ENCODE results near the gene ISLR. TPM values are rescaled to one million over a fixed set of nuclear protein-coding genes. Genes with fewer than 3 reads are reported as not detected.

The ISLR gene
- total and polyA plus RNA-seq, 2 experiments from 2014 or later, result 0.55 TPM; not detected in 1

DNA sequence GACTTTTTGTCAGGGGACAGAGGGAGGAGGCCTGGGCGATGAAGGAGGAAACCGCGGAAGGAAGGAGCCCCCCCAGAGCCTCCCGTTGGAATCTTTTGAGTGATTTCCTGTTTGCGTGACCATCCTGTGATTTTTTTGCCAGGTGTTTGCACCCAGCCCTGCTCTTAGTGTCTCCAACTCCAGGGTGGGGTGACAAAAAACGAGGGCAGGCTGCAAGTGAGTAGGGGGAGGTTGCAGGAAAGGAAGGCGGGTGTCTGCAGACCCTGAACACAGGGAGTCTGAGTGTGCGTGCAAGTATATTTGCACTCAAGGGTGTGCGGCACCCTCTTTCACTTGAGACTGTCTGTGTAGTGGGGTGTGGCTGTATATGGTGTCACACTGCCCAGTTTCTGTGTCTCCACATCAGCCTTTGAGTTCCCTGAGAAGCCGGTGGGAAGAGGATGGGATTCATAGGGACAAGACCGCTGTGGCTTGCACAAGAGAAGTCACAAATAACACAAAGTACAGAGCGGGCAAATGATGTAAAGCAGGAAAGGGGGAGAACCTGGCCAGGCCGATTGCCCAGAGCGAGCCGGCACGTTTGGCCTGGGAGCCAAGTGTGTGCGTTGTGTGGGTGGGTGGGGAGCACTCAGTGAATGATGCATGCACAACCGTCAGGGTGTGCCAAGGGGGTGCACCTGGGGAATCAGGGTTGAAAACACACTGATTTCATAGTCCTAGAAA is 36.5 kb upstream of the ISLR start:
- Histone ChIP-seq H3K79me2 (replicated peaks; ENCODE audit: insufficient read depth) (no peaks in the 10 kb centered on the region), H3K36me3 (ENCODE audit: insufficient read depth) (no peaks in the 10 kb centered on the region), H3K4me1 (ENCODE audit: insufficient read depth) (peaks cover 63% of the 10 kb centered on the region), H4K20me1 (replicated peaks; ENCODE audit: insufficient read depth) (no peaks in the 10 kb centered on the region), H3K27ac (ENCODE audit: low read depth) (no peak overlapping the region), H3K4me2 (peak overlapping the region; percentile 91), H3K27me3 (ENCODE audit: insufficient read depth) (peaks cover 76% of the 10 kb centered on the region), H3K9me2 (ENCODE audit: insufficient read depth) (no peaks in the 10 kb centered on the region), H3K4me3 (peak overlapping the region; percentile 58), H2AFZ (peak overlapping the region; percentile 81), H3F3A (replicated peaks; ENCODE audit: low read depth) (peaks cover 12% of the 10 kb centered on the region)
- Mint-ChIP-seq H3K4me3 (peak overlapping the region; percentile 73), H3K27me3 (ENCODE audit: insufficient read depth, low read depth, poor library complexity) (peaks cover 75% of the 10 kb centered on the region), H3K9me3 (peaks cover 6% of the 10 kb centered on the region; the same call in 2 of the 3 replicates), H3K4me1 (peaks cover 68% of the 10 kb centered on the region), H3K27ac (no peak overlapping the region), H3K36me3 (ENCODE audit: low read depth) (no peaks in the 10 kb centered on the region; the same call in 2 of the 3 replicates)
- ATAC-seq (no peak), DNase-seq (ENCODE audit: low spot score) (no peak)
- TF ChIP-seq STAT1 (IDR thresholded peaks at IDR 0.05; ENCODE audit: unreplicated experiment) (no peak), EZH2 (IDR thresholded peaks at IDR 0.05; ENCODE audit: low read depth, unreplicated experiment) (peak; percentile 76)

DNA sequence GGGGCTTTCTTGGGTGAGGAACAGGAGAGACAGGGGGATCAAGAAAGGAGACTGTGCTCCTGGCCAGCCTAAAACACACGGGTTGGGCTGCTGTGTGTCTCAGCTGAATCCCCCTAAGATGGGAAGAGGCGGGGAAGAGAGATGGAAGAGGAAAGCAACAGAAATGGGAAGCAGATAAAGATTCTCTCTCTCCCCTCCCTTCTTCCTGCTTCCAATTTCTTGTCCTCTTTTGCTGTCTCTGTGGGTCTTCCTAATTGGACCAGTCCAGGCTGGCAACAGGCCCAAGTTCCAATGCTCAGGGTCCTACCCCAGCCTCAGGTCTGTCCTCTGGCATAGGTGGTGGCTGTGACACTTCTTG is 36.0 kb upstream of the ISLR start:
- peaks cover 6% of the 10 kb centered on the region; the same call in 2 of the 3 replicates for H3K9me3 Mint-ChIP-seq
- H3K36me3 Mint-ChIP-seq (ENCODE audit: low read depth), result no peaks in the 10 kb centered on the region; the same call in 2 of the 3 replicates
- H3K4me3 Mint-ChIP-seq, result peak overlapping the region; percentile 73; the same call in 2 of the 3 replicates
- peaks cover 64% of the 10 kb centered on the region for H3K4me1 Mint-ChIP-seq
- H3K79me2 ChIP-seq (replicated peaks; ENCODE audit: insufficient read depth), result no peaks in the 10 kb centered on the region
- H3K27ac Mint-ChIP-seq, result no peak overlapping the region
- no peak overlapping the region; the same call in 1 of the 2 replicates for H2AFZ ChIP-seq
- H3K4me3 ChIP-seq, result 0 out of 2 replicates have a peak overlapping the region, but pooled peaks have one; percentile 58
- DNase-seq (ENCODE audit: low spot score) (no peak), ATAC-seq (no peak)
- H3F3A ChIP-seq (replicated peaks; ENCODE audit: low read depth), result peaks cover 6% of the 10 kb centered on the region; the same call in 1 of the 2 replicates
- no peaks in the 10 kb centered on the region for H3K9me2 ChIP-seq (ENCODE audit: insufficient read depth)
- TF ChIP-seq, protein P1, sequence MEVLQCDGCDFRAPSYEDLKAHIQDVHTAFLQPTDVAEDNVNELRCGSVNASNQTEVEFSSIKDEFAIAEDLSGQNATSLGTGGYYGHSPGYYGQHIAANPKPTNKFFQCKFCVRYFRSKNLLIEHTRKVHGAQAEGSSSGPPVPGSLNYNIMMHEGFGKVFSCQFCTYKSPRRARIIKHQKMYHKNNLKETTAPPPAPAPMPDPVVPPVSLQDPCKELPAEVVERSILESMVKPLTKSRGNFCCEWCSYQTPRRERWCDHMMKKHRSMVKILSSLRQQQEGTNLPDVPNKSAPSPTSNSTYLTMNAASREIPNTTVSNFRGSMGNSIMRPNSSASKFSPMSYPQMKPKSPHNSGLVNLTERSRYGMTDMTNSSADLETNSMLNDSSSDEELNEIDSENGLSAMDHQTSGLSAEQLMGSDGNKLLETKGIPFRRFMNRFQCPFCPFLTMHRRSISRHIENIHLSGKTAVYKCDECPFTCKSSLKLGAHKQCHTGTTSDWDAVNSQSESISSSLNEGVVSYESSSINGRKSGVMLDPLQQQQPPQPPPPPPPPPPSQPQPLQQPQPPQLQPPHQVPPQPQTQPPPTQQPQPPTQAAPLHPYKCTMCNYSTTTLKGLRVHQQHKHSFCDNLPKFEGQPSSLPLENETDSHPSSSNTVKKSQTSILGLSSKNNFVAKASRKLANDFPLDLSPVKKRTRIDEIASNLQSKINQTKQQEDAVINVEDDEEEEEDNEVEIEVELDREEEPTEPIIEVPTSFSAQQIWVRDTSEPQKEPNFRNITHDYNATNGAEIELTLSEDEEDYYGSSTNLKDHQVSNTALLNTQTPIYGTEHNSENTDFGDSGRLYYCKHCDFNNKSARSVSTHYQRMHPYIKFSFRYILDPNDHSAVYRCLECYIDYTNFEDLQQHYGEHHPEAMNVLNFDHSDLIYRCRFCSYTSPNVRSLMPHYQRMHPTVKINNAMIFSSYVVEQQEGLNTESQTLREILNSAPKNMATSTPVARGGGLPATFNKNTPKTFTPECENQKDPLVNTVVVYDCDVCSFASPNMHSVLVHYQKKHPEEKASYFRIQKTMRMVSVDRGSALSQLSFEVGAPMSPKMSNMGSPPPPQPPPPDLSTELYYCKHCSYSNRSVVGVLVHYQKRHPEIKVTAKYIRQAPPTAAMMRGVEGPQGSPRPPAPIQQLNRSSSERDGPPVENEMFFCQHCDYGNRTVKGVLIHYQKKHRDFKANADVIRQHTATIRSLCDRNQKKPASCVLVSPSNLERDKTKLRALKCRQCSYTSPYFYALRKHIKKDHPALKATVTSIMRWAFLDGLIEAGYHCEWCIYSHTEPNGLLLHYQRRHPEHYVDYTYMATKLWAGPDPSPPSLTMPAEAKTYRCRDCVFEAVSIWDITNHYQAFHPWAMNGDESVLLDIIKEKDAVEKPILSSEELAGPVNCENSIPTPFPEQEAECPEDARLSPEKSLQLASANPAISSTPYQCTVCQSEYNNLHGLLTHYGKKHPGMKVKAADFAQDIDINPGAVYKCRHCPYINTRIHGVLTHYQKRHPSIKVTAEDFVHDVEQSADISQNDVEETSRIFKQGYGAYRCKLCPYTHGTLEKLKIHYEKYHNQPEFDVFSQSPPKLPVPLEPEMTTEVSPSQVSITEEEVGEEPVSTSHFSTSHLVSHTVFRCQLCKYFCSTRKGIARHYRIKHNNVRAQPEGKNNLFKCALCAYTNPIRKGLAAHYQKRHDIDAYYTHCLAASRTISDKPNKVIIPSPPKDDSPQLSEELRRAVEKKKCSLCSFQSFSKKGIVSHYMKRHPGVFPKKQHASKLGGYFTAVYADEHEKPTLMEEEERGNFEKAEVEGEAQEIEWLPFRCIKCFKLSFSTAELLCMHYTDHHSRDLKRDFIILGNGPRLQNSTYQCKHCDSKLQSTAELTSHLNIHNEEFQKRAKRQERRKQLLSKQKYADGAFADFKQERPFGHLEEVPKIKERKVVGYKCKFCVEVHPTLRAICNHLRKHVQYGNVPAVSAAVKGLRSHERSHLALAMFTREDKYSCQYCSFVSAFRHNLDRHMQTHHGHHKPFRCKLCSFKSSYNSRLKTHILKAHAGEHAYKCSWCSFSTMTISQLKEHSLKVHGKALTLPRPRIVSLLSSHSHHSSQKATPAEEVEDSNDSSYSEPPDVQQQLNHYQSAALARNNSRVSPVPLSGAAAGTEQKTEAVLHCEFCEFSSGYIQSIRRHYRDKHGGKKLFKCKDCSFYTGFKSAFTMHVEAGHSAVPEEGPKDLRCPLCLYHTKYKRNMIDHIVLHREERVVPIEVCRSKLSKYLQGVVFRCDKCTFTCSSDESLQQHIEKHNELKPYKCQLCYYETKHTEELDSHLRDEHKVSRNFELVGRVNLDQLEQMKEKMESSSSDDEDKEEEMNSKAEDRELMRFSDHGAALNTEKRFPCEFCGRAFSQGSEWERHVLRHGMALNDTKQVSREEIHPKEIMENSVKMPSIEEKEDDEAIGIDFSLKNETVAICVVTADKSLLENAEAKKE (CRISPR knock-in tag; IDR thresholded peaks at IDR 0.05), result no peak
- TF ChIP-seq JUNB (IDR thresholded peaks at IDR 0.05; ENCODE audit: unreplicated experiment) (no peak), ZNF114 (CRISPR knock-in tag; IDR thresholded peaks at IDR 0.05) (no peak), STAT1 (IDR thresholded peaks at IDR 0.05; ENCODE audit: unreplicated experiment) (no peak), CREB1 (CRISPR knock-in tag; IDR thresholded peaks at IDR 0.05; ENCODE audit: low read depth) (no peak), ZNF331 (CRISPR knock-in tag; IDR thresholded peaks at IDR 0.05; ENCODE audit: low read depth) (no peak), POLR2AphosphoS5 (IDR thresholded peaks at IDR 0.05; ENCODE audit: low read depth) (no peak)
- TF ChIP-seq, protein P2, sequence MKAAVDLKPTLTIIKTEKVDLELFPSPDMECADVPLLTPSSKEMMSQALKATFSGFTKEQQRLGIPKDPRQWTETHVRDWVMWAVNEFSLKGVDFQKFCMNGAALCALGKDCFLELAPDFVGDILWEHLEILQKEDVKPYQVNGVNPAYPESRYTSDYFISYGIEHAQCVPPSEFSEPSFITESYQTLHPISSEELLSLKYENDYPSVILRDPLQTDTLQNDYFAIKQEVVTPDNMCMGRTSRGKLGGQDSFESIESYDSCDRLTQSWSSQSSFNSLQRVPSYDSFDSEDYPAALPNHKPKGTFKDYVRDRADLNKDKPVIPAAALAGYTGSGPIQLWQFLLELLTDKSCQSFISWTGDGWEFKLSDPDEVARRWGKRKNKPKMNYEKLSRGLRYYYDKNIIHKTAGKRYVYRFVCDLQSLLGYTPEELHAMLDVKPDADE (IDR thresholded peaks at IDR 0.05), result no peak
- H3K27ac ChIP-seq (ENCODE audit: low read depth), result no peak overlapping the region
- H3K27me3 ChIP-seq (ENCODE audit: insufficient read depth), result peaks cover 70% of the 10 kb centered on the region
- peak overlapping the region; percentile 91; the same call in 1 of the 2 replicates for H3K4me2 ChIP-seq
- H3K36me3 ChIP-seq (ENCODE audit: insufficient read depth), result no peaks in the 10 kb centered on the region
- H4K20me1 ChIP-seq (replicated peaks; ENCODE audit: insufficient read depth), result no peaks in the 10 kb centered on the region
- peaks cover 59% of the 10 kb centered on the region for H3K4me1 ChIP-seq (ENCODE audit: insufficient read depth)
- peaks cover 69% of the 10 kb centered on the region for H3K27me3 Mint-ChIP-seq (ENCODE audit: insufficient read depth, low read depth, poor library complexity)

Measured in GM23338 (cell line).